HepG2 (cell line): ENCODE measurements around the gene C2orf76. TPM values are rescaled to one million over a fixed set of nuclear protein-coding genes. Genes with fewer than 3 reads are reported as not detected.

Experiments used
- CC2D1A ChIP-seq: sonication (generic); formaldehyde crosslinking; IDR thresholded peaks from 2 replicates; pipeline ENCODE4 v1.8.1; 2023; ENCODE audit warnings: mild to moderate bottlenecking, missing genetic modification reagents
- ELF1 ChIP-seq: sonication (generic); formaldehyde crosslinking; IDR thresholded peaks from 2 replicates; pipeline ENCODE4 v1.4.0; 2020; ENCODE audit warnings: missing genetic modification reagents
- GATAD2A ChIP-seq: IDR thresholded peaks from 2 replicates; pipeline ENCODE4 v1.6.1; 2016
- KMT2A ChIP-seq: sonication (generic); formaldehyde crosslinking; IDR thresholded peaks from 2 replicates; pipeline ENCODE4 v1.4.0; 2020; ENCODE audit warnings: missing genetic modification reagents
- NFKB2 ChIP-seq: sonication (generic); formaldehyde crosslinking; IDR thresholded peaks from 2 replicates; pipeline ENCODE4 v1.4.0; 2020; ENCODE audit warnings: missing genetic modification reagents, borderline replicate concordance
- NKX3-1 ChIP-seq: sonication (generic); formaldehyde crosslinking; IDR thresholded peaks from 2 replicates; pipeline ENCODE4 v1.5.0; 2020; ENCODE audit warnings: missing genetic modification reagents
- NONO ChIP-seq, 2 experiments: fragments of 450-650 bp in 1 of 2; sonication (generic) in 1 of 2; formaldehyde crosslinking in 1 of 2; IDR thresholded peaks in 1 of 2; conservative IDR thresholded peaks in 1 of 2; 2 replicates each; pipeline versions ENCODE4 v1.6.1 to v1.8.0; 2017 to 2022; ENCODE audit warnings: mild to moderate bottlenecking in 1 of 2, missing genetic modification reagents in 1 of 2, moderate library complexity in 1 of 2
- PPARG ChIP-seq: conservative IDR thresholded peaks from 2 replicates; pipeline ENCODE4 v1.6.1; 2016; ENCODE audit warnings: missing biosample characterization, missing genetic modification reagents
- RFXANK ChIP-seq: IDR thresholded peaks from 2 replicates; pipeline ENCODE4 v1.6.1; 2016
- SKI ChIP-seq: fragments of 450-650 bp; IDR thresholded peaks from one replicate; pipeline ENCODE4 v1.6.1; 2018; ENCODE audit warnings: mild to moderate bottlenecking; ENCODE audit not compliant: partially characterized antibody
- SMC3 ChIP-seq: IDR thresholded peaks from 2 replicates; pipeline ENCODE4 v1.6.1; 2011; ENCODE audit warnings: low read length, improper control_type of control experiment
- SMYD3 ChIP-seq: sonication (generic); formaldehyde crosslinking; IDR thresholded peaks from 2 replicates; pipeline ENCODE4 v1.8.1; 2023; ENCODE audit warnings: mild to moderate bottlenecking, missing genetic modification reagents
- STAG1 ChIP-seq: sonication (generic); formaldehyde crosslinking; IDR thresholded peaks from 2 replicates; pipeline ENCODE4 v1.4.0; 2020; ENCODE audit warnings: missing genetic modification reagents
- TFE3 ChIP-seq: IDR thresholded peaks from 2 replicates; pipeline ENCODE4 v1.6.1; 2016
- YEATS2 ChIP-seq: sonication (generic); formaldehyde crosslinking; IDR thresholded peaks from 2 replicates; pipeline ENCODE4 v1.4.0; 2020; ENCODE audit warnings: missing genetic modification reagents, borderline replicate concordance
- ZFP1 ChIP-seq: IDR thresholded peaks from 2 replicates; pipeline ENCODE4 v1.6.1; 2016
- ZNF224 ChIP-seq: sonication (generic); formaldehyde crosslinking; IDR thresholded peaks from 2 replicates; pipeline ENCODE4 v1.5.0; 2020; ENCODE audit warnings: mild to moderate bottlenecking, missing genetic modification reagents
- ZNF274 ChIP-seq: sonication (generic); formaldehyde crosslinking; IDR thresholded peaks from 2 replicates; pipeline ENCODE4 v1.5.1; 2020; ENCODE audit warnings: mild to moderate bottlenecking, missing genetic modification reagents
- ZNF644 ChIP-seq: IDR thresholded peaks from 2 replicates; pipeline ENCODE4 v1.6.1; 2016; ENCODE audit warnings: low read depth
- ZNF747 ChIP-seq: sonication (generic); formaldehyde crosslinking; IDR thresholded peaks from 2 replicates; pipeline ENCODE4 v1.8.1; 2023; ENCODE audit warnings: missing genetic modification reagents, mild to moderate bottlenecking, borderline replicate concordance
- polyA plus RNA-seq, 8 experiments: library from polyadenylated mRNA; depleted of rRNA in 3 of 8; stranded (reverse) in 7 of 8; unstranded in 1 of 8; fragments of >200 nt; fragmentation: Illumina TruSeq in 4 of 8; extraction: Trizol in 4 of 8; gene quantifications; 2 replicates each; pipeline versions ENCODE4 v1.2.1 to v1.2.3, GENCODE V29; 2011 to 2016; ENCODE audit warnings: low read depth in 4 of 8, missing spikeins in 1 of 8, mixed read lengths in 1 of 8; ENCODE audit not compliant: insufficient read depth in 1 of 8
- total RNA-seq, 5 experiments: library from RNA; depleted of rRNA; stranded (reverse); fragments of >200 nt; fragmentation: Illumina TruSeq; extraction: Trizol; gene quantifications; 2 replicates each; pipeline ENCODE4 v1.2.3, GENCODE V29; 2016; ENCODE audit warnings: low read depth in 1 of 5
- TF ChIP-seq, protein P1 (sequence below): IDR thresholded peaks from 2 replicates; pipeline ENCODE4 v1.6.1; 2018; ENCODE audit warnings: missing genetic modification reagents
- TF ChIP-seq, protein P2 (sequence below): sonication (generic); formaldehyde crosslinking; IDR thresholded peaks from 2 replicates; pipeline ENCODE4 v1.4.0; 2020; ENCODE audit warnings: missing genetic modification reagents, borderline replicate concordance
- TF ChIP-seq, protein P3 (sequence below): sonication (generic); formaldehyde crosslinking; IDR thresholded peaks from 2 replicates; pipeline ENCODE4 v1.5.1; 2020; ENCODE audit warnings: missing genetic modification reagents, mild to moderate bottlenecking, borderline replicate concordance

C2orf76 gene
- total and polyA plus RNA-seq, 2 of the 13 experiments (the other 11 are each of a cell fraction or from before 2014, with no cell fraction given) = 7.7 to 8.5 TPM

DNA sequence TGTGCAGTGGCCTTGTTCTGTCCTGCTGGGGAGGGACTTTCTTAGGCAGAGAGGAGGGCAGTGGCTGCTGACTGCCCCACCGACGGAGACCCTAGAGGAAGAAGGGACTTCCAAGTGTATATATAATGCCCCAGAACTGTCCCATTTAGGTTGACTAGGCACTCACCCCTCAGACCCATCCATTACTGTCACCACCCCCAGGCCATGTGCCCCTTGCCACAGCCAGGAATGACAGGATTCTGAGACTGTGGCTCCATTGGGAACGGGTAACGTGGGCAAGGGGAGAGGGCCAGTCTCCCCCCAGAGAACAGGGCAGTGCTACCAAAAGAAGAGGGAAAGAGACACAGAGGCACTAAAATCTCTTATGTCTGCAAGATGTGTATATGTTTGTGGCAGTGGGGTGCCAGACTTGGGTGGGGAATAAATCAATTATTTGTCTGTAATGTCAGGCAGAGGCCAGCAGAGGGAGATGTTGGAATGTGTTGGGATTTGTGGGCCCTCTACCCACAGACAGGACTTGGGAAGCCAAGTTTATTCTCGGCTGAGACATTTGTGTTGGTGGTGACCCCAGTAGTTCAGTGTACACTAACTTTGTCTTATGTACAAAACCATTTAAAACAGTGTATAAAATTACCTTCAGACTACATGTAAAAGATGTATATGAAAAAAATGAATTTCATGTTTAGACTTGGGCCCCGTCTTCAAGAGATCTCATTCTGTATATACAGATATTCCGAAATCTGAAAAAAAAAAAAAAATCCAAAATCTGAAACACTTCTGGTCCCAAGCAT lies 41.0 kb upstream of the C2orf76 start (continued):
- peak; percentile 99 for TF ChIP-seq STAG1 (CRISPR knock-in tag)
- TF ChIP-seq SKI = peak; percentile 32
- TF ChIP-seq NKX3-1 = no peak
- no peak for TF ChIP-seq ZNF224
- TF ChIP-seq, protein P1, sequence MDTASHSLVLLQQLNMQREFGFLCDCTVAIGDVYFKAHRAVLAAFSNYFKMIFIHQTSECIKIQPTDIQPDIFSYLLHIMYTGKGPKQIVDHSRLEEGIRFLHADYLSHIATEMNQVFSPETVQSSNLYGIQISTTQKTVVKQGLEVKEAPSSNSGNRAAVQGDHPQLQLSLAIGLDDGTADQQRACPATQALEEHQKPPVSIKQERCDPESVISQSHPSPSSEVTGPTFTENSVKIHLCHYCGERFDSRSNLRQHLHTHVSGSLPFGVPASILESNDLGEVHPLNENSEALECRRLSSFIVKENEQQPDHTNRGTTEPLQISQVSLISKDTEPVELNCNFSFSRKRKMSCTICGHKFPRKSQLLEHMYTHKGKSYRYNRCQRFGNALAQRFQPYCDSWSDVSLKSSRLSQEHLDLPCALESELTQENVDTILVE = no peak; the same call in 1 of the 2 replicates
- no peak for TF ChIP-seq NFKB2 (CRISPR knock-in tag)
- TF ChIP-seq PPARG (CRISPR knock-in tag) = no peak; the same call in 1 of the 2 replicates
- TF ChIP-seq ELF1 = 0 out of 2 replicates have a peak, but pooled peaks have one; percentile 6
- 0 out of 2 replicates have a peak, but pooled peaks have one; percentile 39 for TF ChIP-seq ZFP1
- 0 out of 2 replicates have a peak, but pooled peaks have one; percentile 11 for TF ChIP-seq TFE3 (CRISPR knock-in tag)
- TF ChIP-seq GATAD2A (CRISPR knock-in tag) = peak; percentile 61; the same call in 1 of the 2 replicates
- TF ChIP-seq CC2D1A (CRISPR knock-in tag) = 0 out of 2 replicates have a peak, but pooled peaks have one; percentile 66
- TF ChIP-seq KMT2A (CRISPR knock-in tag) = no peak
- no peak for TF ChIP-seq ZNF644 (CRISPR knock-in tag)
- peak; percentile 28; the same call in 1 of the 2 replicates for TF ChIP-seq SMYD3 (CRISPR knock-in tag)
- no peak for TF ChIP-seq NONO (IDR thresholded peaks at IDR 0.05)
- 0 out of 2 replicates have a peak, but pooled peaks have one; percentile 32 for TF ChIP-seq NONO (CRISPR knock-in tag; conservative IDR thresholded peaks at IDR 0.05)
- peak; percentile 100 for TF ChIP-seq SMC3
- TF ChIP-seq, protein P2, sequence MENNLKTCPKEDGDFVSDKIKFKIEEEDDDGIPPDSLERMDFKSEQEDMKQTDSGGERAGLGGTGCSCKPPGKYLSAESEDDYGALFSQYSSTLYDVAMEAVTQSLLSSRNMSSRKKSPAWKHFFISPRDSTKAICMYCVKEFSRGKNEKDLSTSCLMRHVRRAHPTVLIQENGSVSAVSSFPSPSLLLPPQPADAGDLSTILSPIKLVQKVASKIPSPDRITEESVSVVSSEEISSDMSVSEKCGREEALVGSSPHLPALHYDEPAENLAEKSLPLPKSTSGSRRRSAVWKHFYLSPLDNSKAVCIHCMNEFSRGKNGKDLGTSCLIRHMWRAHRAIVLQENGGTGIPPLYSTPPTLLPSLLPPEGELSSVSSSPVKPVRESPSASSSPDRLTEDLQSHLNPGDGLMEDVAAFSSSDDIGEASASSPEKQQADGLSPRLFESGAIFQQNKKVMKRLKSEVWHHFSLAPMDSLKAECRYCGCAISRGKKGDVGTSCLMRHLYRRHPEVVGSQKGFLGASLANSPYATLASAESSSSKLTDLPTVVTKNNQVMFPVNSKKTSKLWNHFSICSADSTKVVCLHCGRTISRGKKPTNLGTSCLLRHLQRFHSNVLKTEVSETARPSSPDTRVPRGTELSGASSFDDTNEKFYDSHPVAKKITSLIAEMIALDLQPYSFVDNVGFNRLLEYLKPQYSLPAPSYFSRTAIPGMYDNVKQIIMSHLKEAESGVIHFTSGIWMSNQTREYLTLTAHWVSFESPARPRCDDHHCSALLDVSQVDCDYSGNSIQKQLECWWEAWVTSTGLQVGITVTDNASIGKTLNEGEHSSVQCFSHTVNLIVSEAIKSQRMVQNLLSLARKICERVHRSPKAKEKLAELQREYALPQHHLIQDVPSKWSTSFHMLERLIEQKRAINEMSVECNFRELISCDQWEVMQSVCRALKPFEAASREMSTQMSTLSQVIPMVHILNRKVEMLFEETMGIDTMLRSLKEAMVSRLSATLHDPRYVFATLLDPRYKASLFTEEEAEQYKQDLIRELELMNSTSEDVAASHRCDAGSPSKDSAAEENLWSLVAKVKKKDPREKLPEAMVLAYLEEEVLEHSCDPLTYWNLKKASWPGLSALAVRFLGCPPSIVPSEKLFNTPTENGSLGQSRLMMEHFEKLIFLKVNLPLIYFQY (CRISPR knock-in tag) = no peak
- 0 out of 2 replicates have a peak, but pooled peaks have one; percentile 45 for TF ChIP-seq RFXANK (CRISPR knock-in tag)
- TF ChIP-seq, protein P3, sequence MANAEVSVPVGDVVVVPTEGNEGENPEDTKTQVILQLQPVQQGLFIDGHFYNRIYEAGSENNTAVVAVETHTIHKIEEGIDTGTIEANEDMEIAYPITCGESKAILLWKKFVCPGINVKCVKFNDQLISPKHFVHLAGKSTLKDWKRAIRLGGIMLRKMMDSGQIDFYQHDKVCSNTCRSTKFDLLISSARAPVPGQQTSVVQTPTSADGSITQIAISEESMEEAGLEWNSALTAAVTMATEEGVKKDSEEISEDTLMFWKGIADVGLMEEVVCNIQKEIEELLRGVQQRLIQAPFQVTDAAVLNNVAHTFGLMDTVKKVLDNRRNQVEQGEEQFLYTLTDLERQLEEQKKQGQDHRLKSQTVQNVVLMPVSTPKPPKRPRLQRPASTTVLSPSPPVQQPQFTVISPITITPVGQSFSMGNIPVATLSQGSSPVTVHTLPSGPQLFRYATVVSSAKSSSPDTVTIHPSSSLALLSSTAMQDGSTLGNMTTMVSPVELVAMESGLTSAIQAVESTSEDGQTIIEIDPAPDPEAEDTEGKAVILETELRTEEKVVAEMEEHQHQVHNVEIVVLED (CRISPR knock-in tag) = no peak
- TF ChIP-seq YEATS2 (CRISPR knock-in tag) = peak; percentile 53; the same call in 1 of the 2 replicates
- TF ChIP-seq ZNF747 = peak; percentile 55; the same call in 1 of the 2 replicates
- 0 out of 2 replicates have a peak, but pooled peaks have one; percentile 16 for TF ChIP-seq ZNF274 (CRISPR knock-in tag)
